GM12875 (cell line): ENCODE data around the gene PQBP1.
A peak's percentile ranks its signal among the peaks of the same experiment; 100 is the strongest.

Experiments
- H3K4me3 ChIP-seq: one replicate; pipeline ENCODE4 v1.5.1; 2011; ENCODE audit warnings: low read depth, low read length, control low read depth
- CTCF ChIP-seq: IDR thresholded peaks from 2 replicates; pipeline ENCODE4 v1.5.1; 2011; ENCODE audit warnings: low read depth, mild to moderate bottlenecking, control low read depth, inconsistent platforms, low read length, moderate library complexity, borderline replicate concordance; ENCODE audit not compliant: insufficient read depth

PQBP1 gene

GRCh38 chrX:48933757-48934156 lies 36.0 kb downstream of the PQBP1 start:
- no peak overlapping the region for H3K4me3 ChIP-seq
- no peak for TF ChIP-seq CTCF

- TF ChIP-seq CTCF: no peak
- H3K4me3 ChIP-seq: no peak overlapping the region
Observed at GRCh38 chrX:48934581-48935300, 37.0 kb downstream of the PQBP1 start.

- TF ChIP-seq CTCF: no peak
- H3K4me3 ChIP-seq: no peak overlapping the region
Observed at GRCh38 chrX:48935301-48935670, 37.6 kb downstream of the PQBP1 start.

GRCh38 chrX:48936429-48937053 lies 38.8 kb downstream of the PQBP1 start:
- no peak overlapping the region for H3K4me3 ChIP-seq
- no peak for TF ChIP-seq CTCF

- H3K4me3 ChIP-seq: peak overlapping the region; percentile 15
- TF ChIP-seq CTCF: peak; percentile 50
Observed at GRCh38 chrX:48937054-48937907, 39.6 kb downstream of the PQBP1 start.

GRCh38 chrX:48938721-48939425 lies 41.1 kb downstream of the PQBP1 start:
- TF ChIP-seq CTCF: no peak
- peak overlapping the region; percentile 2 for H3K4me3 ChIP-seq
